ENCODE data around the gene IDH2. TPM values are rescaled to one million over a fixed set of nuclear protein-coding genes. Genes with fewer than 3 reads are reported as not detected.

IDH2 gene
- total RNA-seq, 1 experiment from 2014 or later, result 94.1 TPM

DNA sequence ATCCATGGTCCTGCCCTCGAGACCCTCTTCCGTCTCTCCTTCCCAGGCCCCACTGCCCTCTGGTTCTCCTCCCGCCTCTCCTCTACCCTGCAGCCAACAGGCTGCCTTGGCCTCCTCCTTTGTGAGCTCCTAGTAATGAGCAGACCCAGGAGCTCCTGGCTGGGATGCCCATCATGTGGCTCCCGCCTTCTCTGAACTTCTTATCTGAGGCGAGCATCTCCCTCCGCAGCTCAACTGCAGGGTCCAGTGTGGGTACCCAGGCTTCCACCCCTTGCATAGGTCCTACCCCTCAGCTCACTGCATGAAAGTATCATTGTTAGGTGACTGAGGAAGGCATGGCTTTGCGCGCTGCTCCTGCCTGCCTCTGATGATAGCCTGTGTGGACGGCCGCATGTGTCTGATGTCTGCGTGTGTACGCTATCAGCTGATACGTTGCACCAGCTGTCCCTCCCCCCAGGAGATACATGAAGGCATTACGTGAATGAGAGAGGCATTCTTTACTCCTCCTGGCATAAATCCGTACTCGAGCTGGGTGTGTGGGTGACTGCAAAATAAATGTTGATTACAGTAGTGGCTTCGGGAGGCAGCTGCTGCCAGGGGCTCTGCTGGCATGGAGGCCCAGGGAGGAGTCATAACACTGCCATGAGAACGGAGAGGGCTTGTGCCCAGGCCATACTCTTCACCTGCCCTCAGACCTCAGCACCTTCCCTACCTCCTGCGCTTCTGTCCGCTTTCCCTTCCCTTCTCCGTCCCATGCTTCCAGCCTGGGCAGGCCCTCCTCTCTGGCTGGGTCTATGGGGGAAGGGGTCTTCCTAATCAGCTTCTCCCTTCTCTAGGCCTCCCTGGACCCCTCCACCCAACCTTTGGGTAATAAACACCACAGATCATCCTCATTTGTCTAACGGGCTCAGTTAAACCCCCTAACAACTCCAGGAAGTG, 52.3 kb downstream of the IDH2 start:
- ChIA-PET CTCF (no interaction called here), POLR2A (ENCODE audit: unreplicated experiment) (no interaction called here)
- Histone ChIP-seq H3K4me2 (ENCODE audit: low read length) (no peak overlapping the region), H3K9ac (ENCODE audit: low read length) (no peak overlapping the region), H3K27me3 (ENCODE audit: low read length) (no peaks in the 10 kb centered on the region), H3K9me3 (ENCODE audit: low read length) (no peaks in the 10 kb centered on the region), H3K36me3 (ENCODE audit: low read depth, low read length) (no peaks in the 10 kb centered on the region), H3F3A (ENCODE audit: low read length, unreplicated experiment) (no peaks in the 10 kb centered on the region), H2AFZ (ENCODE audit: low read length) (no peak overlapping the region), H3K27ac (ENCODE audit: low read length) (no peak overlapping the region), H3K4me1 (ENCODE audit: insufficient read depth, low read length) (peaks cover 13% of the 10 kb centered on the region), H3K79me2 (ENCODE audit: low read length) (no peaks in the 10 kb centered on the region), H3K9me2 (replicated peaks; ENCODE audit: low read length) (no peaks in the 10 kb centered on the region), H3K4me3 (ENCODE audit: low read length) (no peak overlapping the region), H4K20me1 (ENCODE audit: low read length) (no peaks in the 10 kb centered on the region)
- ATAC-seq (no peak), DNase-seq (no peak)
- BruUV-seq (replicated peaks), result no TSS peak
- TF ChIP-seq EZH2phosphoT487 (IDR thresholded peaks at IDR 0.05; ENCODE audit: borderline replicate concordance, low read length), result no peak
- TF ChIP-seq EZH2 (IDR thresholded peaks at IDR 0.05; ENCODE audit: low read length, unreplicated experiment), result no peak
- TF ChIP-seq, protein P1, sequence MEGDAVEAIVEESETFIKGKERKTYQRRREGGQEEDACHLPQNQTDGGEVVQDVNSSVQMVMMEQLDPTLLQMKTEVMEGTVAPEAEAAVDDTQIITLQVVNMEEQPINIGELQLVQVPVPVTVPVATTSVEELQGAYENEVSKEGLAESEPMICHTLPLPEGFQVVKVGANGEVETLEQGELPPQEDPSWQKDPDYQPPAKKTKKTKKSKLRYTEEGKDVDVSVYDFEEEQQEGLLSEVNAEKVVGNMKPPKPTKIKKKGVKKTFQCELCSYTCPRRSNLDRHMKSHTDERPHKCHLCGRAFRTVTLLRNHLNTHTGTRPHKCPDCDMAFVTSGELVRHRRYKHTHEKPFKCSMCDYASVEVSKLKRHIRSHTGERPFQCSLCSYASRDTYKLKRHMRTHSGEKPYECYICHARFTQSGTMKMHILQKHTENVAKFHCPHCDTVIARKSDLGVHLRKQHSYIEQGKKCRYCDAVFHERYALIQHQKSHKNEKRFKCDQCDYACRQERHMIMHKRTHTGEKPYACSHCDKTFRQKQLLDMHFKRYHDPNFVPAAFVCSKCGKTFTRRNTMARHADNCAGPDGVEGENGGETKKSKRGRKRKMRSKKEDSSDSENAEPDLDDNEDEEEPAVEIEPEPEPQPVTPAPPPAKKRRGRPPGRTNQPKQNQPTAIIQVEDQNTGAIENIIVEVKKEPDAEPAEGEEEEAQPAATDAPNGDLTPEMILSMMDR (conservative IDR thresholded peaks at IDR 0.05; ENCODE audit: low read depth, low read length), result no peak
- intact Hi-C loops (cut with micrococcal nuclease), result no loop called here

DNA sequence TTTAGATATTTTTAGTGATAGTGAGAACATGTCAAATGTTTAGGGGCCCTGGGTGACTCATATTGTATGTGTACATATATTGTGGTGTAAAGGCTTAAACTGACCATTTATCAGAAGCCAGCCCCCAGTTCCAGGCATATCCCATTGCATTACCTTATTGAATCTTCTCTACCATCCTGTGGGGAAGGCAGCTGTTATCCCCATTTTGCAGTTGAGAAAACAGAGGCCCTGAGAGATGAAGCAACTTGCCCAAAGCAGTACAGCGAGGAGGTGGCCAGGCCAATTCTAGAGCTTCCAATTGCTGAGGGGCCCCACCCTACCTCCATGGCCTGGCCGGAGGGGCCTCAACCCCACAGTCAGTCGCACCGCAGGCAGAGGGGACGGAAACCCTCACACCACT, 53.2 kb downstream of the IDH2 start:
- Histone ChIP-seq H3F3A (ENCODE audit: low read length, unreplicated experiment) (no peaks in the 10 kb centered on the region), H3K27ac (ENCODE audit: low read length) (no peak overlapping the region), H4K20me1 (ENCODE audit: low read length) (no peaks in the 10 kb centered on the region), H3K79me2 (ENCODE audit: low read length) (no peaks in the 10 kb centered on the region), H3K27me3 (ENCODE audit: low read length) (no peaks in the 10 kb centered on the region), H3K9ac (ENCODE audit: low read length) (no peak overlapping the region), H3K9me2 (replicated peaks; ENCODE audit: low read length) (no peaks in the 10 kb centered on the region), H3K4me1 (ENCODE audit: insufficient read depth, low read length) (peaks cover 13% of the 10 kb centered on the region), H3K9me3 (ENCODE audit: low read length) (no peaks in the 10 kb centered on the region), H3K4me3 (ENCODE audit: low read length) (no peak overlapping the region), H2AFZ (ENCODE audit: low read length) (no peak overlapping the region), H3K4me2 (ENCODE audit: low read length) (no peak overlapping the region), H3K36me3 (ENCODE audit: low read depth, low read length) (no peaks in the 10 kb centered on the region)
- intact Hi-C loops (cut with micrococcal nuclease), result no loop called here
- ATAC-seq (no peak), DNase-seq (no peak)
- BruUV-seq (replicated peaks), result no TSS peak
- TF ChIP-seq, protein P1 (conservative IDR thresholded peaks at IDR 0.05; ENCODE audit: low read depth, low read length), result no peak
- TF ChIP-seq EZH2 (IDR thresholded peaks at IDR 0.05; ENCODE audit: low read length, unreplicated experiment), result no peak
- no peak for TF ChIP-seq EZH2phosphoT487 (IDR thresholded peaks at IDR 0.05; ENCODE audit: borderline replicate concordance, low read length)
- CTCF ChIA-PET, result no interaction called here
- POLR2A ChIA-PET (ENCODE audit: unreplicated experiment), result no interaction called here

DNA sequence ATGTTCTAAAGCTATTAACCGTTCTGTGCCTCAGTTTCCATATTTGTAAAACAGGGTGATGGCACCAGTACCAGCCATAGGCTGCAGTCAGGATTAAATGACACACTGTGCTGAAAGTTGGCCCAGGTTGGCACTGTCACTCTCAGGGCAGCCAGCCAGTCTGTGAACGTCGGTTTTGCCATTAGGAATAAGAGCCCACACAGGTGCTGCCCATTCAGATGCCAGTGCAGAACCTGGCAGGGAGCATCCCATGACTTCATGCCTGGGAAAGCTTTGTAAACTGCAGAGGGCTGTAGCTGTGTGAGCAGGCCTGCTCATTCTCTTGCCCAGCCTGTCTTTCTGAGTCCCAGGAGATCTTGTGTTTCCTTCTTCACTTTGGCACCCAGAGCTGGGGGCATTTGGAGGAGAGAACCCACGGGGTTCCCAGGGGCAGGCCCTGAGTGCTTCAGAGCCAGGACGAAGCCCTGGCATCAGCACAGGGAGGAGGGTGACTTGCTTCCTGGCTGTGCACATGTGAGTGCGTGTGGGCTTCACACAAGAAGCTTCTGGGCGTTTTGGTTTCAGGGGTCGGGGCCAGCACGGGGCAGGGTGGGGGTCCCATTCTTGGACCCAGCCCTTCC, 54.2 kb downstream of the IDH2 start:
- Histone ChIP-seq H2AFZ (ENCODE audit: low read length) (no peak overlapping the region), H3K27ac (ENCODE audit: low read length) (no peak overlapping the region), H3K4me3 (ENCODE audit: low read length) (no peak overlapping the region), H3F3A (ENCODE audit: low read length, unreplicated experiment) (no peaks in the 10 kb centered on the region), H3K4me1 (ENCODE audit: insufficient read depth, low read length) (peaks cover 13% of the 10 kb centered on the region), H3K27me3 (ENCODE audit: low read length) (no peaks in the 10 kb centered on the region), H3K9me3 (ENCODE audit: low read length) (no peaks in the 10 kb centered on the region), H3K4me2 (ENCODE audit: low read length) (no peak overlapping the region), H4K20me1 (ENCODE audit: low read length) (no peaks in the 10 kb centered on the region), H3K9me2 (replicated peaks; ENCODE audit: low read length) (no peaks in the 10 kb centered on the region), H3K9ac (ENCODE audit: low read length) (no peak overlapping the region), H3K36me3 (ENCODE audit: low read depth, low read length) (no peaks in the 10 kb centered on the region), H3K79me2 (ENCODE audit: low read length) (no peaks in the 10 kb centered on the region)
- ATAC-seq (no peak), DNase-seq (no peak)
- no TSS peak for BruUV-seq (replicated peaks)
- POLR2A ChIA-PET (ENCODE audit: unreplicated experiment), result no interaction called here
- CTCF ChIA-PET, result no interaction called here
- TF ChIP-seq, protein P1 (conservative IDR thresholded peaks at IDR 0.05; ENCODE audit: low read depth, low read length), result no peak
- intact Hi-C loops (cut with micrococcal nuclease), result no loop called here
